ENCODE results near the gene ZNF765.
"Not testable (repeated sequence)": the region's sequence is repeated elsewhere in the genome, so short reads cannot be mapped to it uniquely, and the experiment has no call there.

The ZNF765 gene

GRCh38 chr19:53394974-53395839 lies at the start of gene ZNF765:
TSS of gene ZNF765 (plus strand) at chr19:53395149. CDS start at chr19:53398016, 2,867 bp downstream.
- peak; percentile 95 for DNase-seq (ENCODE audit: low read depth)

GRCh38 chr19:53355739-53356138 lies 39.2 kb upstream of the ZNF765 start:
- DNase-seq (ENCODE audit: low read depth): no peak

DNA sequence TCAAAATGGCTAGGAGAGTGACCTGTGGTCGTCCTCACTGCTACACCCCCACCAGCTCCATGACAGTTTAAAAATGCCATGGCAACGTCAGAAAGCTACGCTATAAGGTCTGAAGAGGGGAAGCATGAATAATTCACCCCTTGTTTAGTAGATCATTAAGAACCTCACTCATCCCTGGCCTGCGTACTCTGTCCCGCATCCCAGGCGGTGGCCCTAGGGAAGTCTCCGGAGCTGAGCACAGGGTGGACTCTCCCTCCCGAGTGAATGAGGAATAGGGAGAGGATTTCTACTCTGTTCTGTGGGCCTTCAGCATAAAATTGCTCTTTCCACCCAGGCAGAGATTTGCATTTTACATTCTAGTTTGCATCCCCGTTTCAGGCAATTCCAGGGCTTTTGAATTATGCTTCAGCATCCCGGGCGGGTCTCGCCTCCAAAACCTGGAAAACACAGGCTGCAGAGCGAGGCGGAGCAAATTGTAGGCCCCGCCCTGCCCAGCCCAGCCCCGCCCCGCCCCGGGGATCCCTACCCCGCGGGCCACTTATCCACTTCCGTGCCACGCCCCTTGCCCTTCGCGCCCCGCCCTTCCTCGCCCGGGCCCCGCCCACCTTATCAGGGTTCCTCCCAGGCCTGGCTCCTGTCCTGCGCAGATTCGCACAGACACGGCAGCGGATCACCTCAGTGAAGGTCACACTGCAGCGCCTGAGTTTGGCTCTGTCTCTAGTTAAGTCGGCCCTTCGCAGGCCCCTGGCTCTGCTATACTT lies 36.9 kb upstream of the ZNF765 start:
- DNase-seq (ENCODE audit: low read depth): no peak

- DNase-seq (ENCODE audit: low read depth): not testable (repeated sequence)
Observed at GRCh38 chr19:53360056-53360455, 34.9 kb upstream of the ZNF765 start.

DNA sequence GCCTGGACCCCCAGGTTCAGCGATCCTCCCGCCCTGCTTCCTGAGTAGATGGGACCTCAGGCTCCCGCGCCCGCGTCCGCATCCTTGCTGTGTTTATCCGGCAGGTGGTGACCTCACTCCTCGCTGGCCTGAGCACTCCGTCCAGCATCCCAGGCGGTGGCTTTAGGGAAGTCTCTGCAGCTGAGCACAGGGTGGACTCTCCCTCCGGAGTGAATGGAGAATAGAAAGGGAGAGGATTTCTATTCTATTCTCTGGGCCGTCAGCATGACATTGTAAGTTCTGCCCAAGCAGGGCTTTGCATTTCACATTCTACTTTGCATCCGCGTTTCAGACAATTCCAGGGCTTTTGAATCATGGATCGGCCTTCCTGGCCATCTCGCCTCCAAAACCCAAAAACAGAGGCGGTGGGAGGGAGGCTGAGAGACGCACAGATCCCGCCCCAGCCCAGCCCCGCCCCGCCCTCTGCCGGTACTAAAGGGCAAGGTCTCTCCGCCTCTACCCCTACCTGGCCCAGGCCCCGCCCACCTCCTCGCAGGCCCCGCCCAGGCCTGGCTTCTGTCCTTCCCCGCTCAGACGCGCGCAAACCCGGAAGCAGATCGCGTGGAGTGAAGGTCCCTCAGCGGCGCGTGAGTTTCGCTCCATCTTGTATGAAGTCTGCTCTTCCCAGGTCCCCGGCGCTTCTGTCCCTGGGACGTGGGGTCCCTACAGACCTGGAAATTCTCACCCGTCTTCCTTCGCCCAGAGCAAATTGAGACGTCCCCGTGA lies 29.6 kb upstream of the ZNF765 start, which contains the start of gene ZNF525:
ZNF525 (plus strand) TSS at position 572 of the 765 bp plus-strand sequence. CDS start 6,577 bp downstream, outside the sequence.
- peak; percentile 95 for DNase-seq (ENCODE audit: low read depth)

- DNase-seq (ENCODE audit: low read depth): peak; percentile 2
Observed at GRCh38 chr19:53365899-53366493, 29.0 kb upstream of the ZNF765 start.

GRCh38 chr19:53372196-53372595 lies 22.8 kb upstream of the ZNF765 start:
- no peak for DNase-seq (ENCODE audit: low read depth)

DNA sequence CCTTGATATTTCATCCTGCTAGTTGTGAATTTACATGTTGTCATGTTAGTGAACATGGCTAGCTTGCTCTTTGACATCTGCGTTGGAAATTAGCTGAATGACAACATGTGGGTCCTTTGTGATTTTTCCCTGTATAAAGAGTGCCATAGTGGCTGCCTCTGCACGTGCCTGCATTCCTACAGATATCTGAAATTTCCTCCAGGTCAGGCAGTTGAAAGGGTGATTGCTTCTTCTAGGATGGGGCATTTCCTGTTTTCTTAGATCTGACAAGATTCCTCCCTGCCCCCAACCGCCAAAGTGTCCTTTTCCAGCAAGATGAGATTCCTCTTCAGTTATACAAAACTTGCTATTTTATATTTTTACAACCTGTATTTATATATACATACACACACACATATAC lies 20.7 kb upstream of the ZNF765 start:
- no peak for DNase-seq (ENCODE audit: low read depth)

- DNase-seq (ENCODE audit: low read depth): no peak
Observed at GRCh38 chr19:53374743-53375142, 20.2 kb upstream of the ZNF765 start.

GRCh38 chr19:53381376-53381775 lies 13.6 kb upstream of the ZNF765 start:
- DNase-seq (ENCODE audit: low read depth): no peak

DNA sequence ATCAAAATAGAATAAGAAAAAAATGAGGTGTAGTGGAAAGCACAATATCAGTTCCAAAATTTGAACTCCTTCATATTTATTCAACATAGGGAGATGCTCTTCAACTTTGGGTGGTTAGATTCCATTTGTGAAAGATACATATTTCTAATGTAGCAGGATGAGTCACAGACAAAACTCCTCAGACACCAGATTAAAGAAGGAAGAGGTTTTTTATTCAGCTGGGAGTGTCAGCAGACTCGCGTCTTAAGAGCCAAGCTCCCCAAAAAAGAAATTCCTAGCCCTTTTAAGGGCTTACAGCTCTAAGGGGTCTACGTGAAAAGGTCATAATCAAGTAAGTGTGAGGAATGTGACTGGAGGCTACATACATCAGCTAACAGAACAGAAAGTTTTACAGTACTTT lies 6.8 kb upstream of the ZNF765 start:
- no peak for DNase-seq (ENCODE audit: low read depth)

- no peak for DNase-seq (ENCODE audit: low read depth)
Observed at GRCh38 chr19:53388904-53389303, 6.0 kb upstream of the ZNF765 start.

DNA sequence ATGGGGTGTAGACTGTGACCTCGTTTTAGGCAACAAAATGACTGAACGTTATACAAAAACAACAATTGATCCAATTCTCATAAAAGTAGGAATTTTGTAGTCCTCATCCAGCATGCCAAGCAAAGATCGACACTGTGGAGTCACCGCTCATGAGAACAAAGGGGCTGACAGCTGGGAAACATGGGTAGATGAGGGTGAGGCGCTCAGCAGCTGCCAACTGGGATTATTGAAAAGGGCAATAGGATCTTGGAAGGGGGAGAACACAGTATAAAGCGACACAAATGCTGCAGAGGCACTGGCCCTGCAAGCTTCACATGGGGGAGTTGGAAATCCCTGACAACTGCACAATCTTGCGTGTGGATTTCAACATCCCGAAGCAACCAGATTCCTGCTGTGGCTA lies 5.4 kb upstream of the ZNF765 start:
- no peak for DNase-seq (ENCODE audit: low read depth)

GRCh38 chr19:53389978-53390377 lies 5.0 kb upstream of the ZNF765 start:
- DNase-seq (ENCODE audit: low read depth): no peak

DNA sequence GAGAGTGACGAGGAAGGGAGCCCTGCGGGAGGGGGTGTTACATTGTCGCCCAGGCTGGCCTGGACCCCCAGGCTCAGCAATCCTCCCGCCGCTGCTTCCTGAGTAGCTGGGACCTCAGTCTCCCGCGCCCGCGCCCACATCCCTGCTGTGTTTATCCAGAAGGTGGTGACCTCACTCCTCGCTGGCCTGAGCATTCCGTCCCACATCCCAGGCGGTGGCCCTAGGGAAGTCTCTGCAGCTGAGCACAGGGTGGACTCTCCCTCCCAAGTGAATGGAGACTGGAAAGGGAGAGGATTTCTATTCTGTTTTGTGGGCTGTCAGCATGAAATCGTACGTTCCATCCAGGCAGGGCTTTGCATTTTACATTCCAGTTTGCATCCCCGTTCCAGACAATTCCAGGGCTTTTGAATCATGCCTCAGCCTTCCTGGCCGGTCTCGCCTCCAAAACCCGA lies 401 bp upstream of the ZNF765 start:
- DNase-seq (ENCODE audit: low read depth): no peak

GRCh38 chr19:53395840-53396524 lies 1.0 kb downstream of the ZNF765 start:
- not testable (repeated sequence) for DNase-seq (ENCODE audit: low read depth)

- DNase-seq (ENCODE audit: low read depth): no peak
Observed at GRCh38 chr19:53396525-53396868, 1.5 kb downstream of the ZNF765 start.

DNA sequence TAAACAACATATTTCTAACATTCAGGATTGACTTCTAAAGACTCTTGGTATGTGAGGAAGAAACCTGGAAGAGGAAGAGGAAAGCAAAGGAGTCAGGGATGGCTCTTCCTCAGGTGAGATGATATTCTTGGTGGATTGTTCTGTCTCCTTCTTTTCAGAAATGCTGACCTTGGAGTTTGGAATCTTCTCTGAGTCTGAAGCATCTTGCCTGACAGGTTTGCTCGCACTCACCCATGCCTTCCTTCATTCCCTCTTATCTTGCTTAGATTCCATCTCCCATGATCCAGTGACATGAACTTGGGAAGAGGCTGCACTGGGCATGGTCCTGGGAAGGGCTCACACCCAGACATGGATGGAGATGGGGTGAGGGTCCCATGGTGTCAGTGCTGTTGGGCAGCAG lies 3.0 kb downstream of the ZNF765 start:
- not testable (repeated sequence) for DNase-seq (ENCODE audit: low read depth)

DNA sequence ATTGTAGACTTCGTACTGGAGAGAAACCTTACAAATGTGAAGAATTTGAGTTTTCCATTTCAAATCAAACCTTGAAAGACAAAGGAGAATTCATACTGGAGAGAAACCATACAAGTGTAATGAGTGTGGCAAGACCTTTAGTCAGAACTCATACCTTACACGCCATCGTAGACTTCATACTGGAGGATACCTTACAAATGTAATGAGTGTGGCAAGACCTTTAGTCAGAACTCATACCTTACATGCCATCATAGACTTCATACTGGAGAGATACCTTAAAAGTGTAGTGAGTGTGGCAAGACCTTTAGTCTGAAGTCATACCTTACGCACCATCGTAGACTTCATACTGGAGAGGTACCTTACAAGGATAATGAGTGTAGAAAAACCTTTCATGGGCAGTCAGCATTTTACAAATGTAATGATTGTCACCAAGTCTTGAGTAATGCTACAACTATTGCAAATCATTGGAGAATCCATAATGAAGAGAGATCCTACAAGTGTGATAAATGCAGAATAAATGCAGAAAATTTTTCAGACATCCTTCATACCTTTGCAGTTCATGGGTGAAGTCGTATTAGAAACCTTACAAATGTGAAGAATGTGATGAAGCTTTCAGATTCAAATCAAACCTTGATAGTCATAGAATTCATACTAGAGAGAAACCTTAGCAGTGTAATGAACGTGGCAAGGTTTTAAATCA lies 14.7 kb downstream of the ZNF765 start:
- DNase-seq (ENCODE audit: low read depth): no peak

- not testable (repeated sequence) for DNase-seq (ENCODE audit: low read depth)
Observed at GRCh38 chr19:53420520-53421315, 25.8 kb downstream of the ZNF765 start.
